Raji (cell line): Measurements from ENCODE around the gene EFNA1.

Experiments used
- POLR2A ChIP-seq: IDR thresholded peaks from 2 replicates; pipeline ENCODE4 v1.6.1; 2011; ENCODE audit warnings: low read depth, low read length, control low read depth; ENCODE audit not compliant: insufficient read depth

EFNA1 gene

GRCh38 chr1:155166051-155166470 is 38.4 kb downstream of the EFNA1 start:
- no peak for TF ChIP-seq POLR2A

GRCh38 chr1:155166471-155167165 is 38.9 kb downstream of the EFNA1 start:
- no peak; the same call in 1 of the 2 replicates for TF ChIP-seq POLR2A

- peak; percentile 57 for TF ChIP-seq POLR2A
Observed at GRCh38 chr1:155167166-155168104, 39.8 kb downstream of the EFNA1 start.

GRCh38 chr1:155168105-155168445 is 40.4 kb downstream of the EFNA1 start:
- TF ChIP-seq POLR2A, result 0 out of 2 replicates have a peak, but pooled peaks have one; percentile 15

- 0 out of 2 replicates have a peak, but pooled peaks have one; percentile 20 for TF ChIP-seq POLR2A
Observed at GRCh38 chr1:155168456-155169210, 41.0 kb downstream of the EFNA1 start.

- no peak for TF ChIP-seq POLR2A
Observed at GRCh38 chr1:155169541-155169940, 41.9 kb downstream of the EFNA1 start.

- TF ChIP-seq POLR2A, result no peak
Observed at GRCh38 chr1:155170101-155170785, 42.6 kb downstream of the EFNA1 start.

GRCh38 chr1:155170806-155171205 is 43.1 kb downstream of the EFNA1 start:
- no peak for TF ChIP-seq POLR2A

- TF ChIP-seq POLR2A, result no peak
Observed at GRCh38 chr1:155171836-155172731, 44.4 kb downstream of the EFNA1 start.

- peak; percentile 91 for TF ChIP-seq POLR2A
Observed at GRCh38 chr1:155172732-155173477, 45.2 kb downstream of the EFNA1 start, which contains the start of gene KRTCAP2. Gene KRTCAP2, minus strand, starts transcription at chr1:155173304. Its CDS starts 80 bp downstream, at chr1:155173224.

GRCh38 chr1:155173478-155174323 is 46.0 kb downstream of the EFNA1 start, which contains the start of gene TRIM46:
Gene TRIM46, plus strand, starts transcription at chr1:155173849. Its CDS starts 118 bp downstream, at chr1:155173967.
- no peak; the same call in 1 of the 2 replicates for TF ChIP-seq POLR2A
